GOT3 (cell line): ENCODE data around the gene SGMS2.

Experiments
- DNase-seq: peaks from one replicate; lab custom pipeline; 2025; ENCODE audit warnings: mixed read lengths; lab: John Stamatoyannopoulos, UW

Gene SGMS2

DNA sequence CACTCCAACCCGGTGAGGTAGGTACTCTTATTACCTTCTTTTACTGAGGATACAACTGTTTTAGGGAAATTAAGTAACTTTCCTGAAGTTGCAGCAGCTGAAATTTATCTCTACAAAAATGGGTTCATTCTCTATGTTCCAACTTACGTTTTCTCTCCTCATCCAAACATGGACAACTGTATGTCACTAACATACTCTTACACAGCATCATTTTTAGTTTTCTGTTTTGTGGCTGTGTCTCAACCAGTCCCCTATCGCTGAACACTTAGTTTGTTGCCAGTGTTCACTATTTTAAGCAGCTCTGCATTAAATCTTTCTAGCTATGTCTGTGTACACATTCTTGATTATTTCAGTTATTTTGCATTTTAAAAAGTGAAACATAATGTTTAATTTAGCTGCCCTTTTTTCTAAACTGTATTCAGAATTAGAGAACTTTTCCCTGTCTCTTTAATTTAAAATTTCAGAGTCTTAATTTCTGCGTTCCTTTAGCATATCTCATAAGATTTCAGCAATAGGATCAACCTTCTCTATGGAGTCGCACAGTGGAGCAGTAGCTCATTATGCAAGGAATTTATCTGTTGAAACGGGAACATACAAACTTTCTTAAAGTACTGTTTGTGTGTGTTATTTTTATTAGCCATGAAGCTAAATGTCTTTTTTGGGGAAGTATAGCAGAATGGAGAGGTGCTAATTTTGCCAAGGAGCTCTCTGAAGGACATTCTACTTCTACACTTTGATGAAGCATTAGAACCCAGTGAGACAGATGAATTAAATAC is 3.8 kb downstream of the SGMS2 start:
- no peak for DNase-seq

DNA sequence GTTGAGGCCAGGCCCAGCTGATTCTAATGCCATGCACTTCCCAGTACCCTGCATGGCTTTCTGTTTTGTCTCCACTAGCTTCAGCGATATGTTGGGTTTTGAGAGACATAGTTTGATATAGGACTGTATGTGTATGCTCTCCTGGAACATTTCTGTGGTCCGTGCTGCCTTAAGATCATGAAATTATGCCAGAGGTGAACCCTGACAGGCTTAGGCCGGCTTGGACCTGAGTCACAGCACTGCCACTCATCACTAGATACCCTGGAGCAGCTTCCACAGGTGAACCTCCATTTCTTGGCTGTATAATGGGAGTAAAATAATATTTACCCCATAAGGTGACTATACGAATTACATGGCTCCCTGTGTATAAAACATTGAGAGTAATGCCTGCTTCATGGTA is 6.4 kb downstream of the SGMS2 start:
- no peak for DNase-seq

DNA sequence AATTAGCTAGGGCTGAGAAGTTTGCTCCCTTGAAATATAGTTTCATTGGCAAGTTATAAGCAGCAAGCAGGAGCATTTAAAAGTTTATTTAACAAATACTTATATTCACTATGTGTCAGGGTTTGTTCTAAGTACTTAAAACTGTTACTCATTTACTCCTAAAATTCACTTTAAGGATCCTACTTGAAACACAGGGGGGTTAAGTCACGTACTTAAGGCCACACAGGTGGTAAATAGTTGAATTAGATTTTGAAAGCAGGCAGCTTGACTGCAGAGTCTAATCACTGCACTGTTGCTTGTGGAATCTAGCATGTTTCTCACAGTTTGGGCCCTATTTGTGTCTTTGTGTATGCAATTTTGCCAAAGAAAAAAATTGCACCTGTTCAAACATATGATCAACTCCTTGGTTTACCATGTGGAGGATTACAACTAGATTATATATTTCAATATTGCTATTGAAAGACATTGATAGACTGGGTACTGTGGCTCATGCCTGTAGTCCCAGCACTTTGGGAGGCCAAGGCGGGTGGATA is 7.6 kb downstream of the SGMS2 start:
- DNase-seq, result no peak

DNA sequence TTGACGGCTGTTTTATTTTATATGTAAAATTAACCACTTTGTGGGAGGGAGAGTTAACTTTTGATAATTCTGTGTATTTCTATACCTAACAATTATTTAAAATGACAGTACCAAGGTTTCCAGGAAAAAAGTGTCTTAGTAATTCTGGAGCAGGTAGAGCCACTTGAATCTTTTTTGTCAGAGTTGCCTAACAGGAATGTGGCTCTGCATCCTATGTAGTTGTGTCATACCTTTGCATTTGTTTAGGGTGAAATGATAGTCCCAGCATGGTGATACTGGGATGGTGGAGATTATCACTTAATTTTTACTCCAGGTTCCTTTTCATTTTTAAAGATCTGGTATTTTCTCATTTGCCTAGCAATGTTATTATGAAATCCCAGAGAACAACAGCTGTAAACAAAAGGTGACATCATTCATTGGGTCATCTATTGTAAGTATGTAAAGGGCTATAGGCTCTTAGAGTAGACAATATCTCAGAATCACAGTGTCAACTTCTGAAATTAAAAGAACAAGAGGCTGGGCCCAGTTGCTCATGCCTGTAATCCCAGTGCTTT is 9.6 kb downstream of the SGMS2 start:
- no peak for DNase-seq

DNA sequence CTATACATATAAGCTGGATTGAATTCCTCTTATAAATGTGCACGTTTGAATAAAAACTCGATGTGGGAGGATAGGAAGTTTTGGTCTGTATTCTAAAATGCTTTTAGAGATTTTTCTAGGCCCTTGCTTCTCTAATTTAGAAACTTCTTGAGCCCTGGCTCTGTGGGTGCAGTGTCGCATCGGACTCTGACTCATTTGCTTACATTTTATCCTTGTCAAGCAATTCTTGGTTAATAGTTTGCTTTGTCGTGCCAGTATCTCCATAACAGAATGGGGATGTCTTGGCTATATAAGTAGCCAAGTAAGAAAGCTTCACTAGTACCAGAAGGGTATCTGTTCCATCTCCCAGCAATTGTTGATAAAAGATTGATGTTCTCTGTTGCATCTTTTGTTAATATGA is 10.7 kb downstream of the SGMS2 start:
- DNase-seq, result no peak

DNA sequence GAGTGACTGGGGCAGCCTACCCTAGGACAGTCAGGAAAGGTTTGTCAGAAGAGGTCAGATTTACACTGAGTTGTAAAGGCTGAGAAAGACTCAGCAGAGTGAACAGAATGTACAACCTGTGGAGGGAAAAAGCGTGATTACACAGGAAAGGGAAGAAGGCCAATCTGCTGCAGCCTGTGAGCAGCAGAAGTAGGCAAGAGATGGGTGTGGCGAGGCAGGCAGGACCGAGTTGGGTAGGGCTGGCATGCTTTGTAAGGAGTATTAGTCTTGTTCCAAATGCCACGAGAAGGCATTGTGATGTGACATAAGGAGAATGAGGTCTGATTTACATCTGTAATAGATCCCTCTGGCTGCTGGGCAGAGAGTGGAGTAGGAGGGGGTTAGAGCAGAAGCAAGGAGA is 12.6 kb downstream of the SGMS2 start:
- no peak for DNase-seq

DNA sequence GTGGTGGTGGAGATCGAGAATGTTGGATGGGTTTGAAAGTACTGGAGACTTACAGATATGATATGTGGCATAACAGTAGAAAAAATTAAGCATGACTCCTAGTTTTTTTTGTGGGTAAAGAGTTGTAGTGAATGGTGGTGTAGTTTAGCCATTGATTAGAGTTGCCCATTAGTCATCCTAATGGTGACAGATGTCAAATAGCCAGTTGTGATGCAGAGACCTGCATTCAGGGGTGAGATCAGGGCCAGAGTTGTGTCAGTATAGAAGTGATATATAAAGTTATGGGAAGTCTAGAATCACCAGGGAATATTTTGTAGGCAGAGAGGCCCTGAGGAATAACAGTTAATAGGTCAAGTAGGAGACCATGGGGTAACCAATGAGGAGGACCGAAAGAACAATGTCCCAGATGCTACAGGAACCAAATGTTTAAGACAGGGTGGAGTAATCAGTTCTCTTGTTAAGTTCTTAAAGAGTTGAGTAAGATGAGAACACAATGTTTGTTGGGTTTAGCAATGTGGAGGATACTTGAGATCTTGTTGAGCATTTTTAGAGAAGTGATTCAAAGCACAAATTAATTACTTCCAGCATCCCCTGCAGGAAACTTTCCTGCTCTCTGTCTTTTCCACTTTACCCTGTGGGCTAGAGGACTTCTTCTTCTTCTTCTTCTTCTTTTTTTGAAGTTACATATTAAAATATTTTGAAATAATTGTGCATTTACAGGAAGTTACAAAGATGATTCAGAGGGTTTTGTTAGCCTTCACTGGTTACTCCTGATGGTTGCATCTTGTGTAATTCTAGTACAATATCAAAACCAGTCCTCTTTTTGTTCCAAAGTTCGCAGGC is 13.3 kb downstream of the SGMS2 start:
- no peak for DNase-seq

DNA sequence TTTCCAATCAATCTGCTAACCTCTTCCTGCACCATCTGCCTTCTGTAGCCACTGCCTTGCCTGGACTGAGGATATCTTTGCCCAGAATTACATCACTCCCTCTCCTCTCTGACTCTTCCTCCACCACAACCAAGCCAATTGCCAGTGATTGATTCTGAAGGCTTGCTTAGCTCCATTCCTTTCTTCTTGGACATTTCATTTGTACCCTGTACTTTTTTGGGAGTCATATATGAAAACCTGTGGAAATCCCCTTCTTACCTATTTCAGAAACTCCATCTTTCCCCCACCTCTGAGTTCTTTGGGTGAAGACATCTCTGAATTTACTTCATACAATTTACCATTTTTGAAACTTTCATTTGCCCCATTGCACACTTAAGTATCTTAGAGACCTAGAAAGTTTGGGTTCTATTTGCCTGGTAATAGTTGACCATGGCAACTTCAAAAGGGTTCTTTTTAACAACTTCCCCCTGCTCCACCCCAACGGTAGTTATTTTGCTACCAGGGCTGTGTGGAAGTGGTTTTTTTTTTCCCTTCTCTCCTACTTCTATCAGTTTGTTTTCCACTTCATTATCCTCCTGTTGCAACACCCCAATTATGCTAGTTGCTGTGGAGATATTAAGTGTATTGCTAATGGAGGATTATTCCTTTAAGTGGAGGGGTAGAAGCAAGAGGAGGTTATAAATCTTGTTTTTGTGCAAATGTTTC is 14.3 kb downstream of the SGMS2 start:
- no peak for DNase-seq

DNA sequence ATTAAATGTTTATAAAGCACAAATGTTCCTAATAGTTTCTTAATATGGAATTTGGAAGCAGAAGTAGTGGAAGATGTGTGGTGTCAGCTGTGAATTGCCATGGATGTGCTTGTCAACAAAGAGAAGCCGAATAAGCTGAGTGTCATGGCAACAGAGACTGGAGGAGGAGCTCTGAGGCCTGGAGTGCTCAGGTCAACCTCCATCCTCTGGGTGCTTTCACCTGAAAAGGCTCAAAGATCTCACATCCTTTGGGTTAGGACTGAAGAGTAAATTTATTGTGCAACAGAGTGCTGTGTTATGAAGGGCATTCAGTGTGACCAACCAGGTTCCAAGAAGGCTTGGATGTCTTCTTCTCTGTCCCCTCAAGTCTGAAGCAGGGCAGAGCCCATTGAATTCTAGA is 18.7 kb downstream of the SGMS2 start:
- no peak for DNase-seq

DNA sequence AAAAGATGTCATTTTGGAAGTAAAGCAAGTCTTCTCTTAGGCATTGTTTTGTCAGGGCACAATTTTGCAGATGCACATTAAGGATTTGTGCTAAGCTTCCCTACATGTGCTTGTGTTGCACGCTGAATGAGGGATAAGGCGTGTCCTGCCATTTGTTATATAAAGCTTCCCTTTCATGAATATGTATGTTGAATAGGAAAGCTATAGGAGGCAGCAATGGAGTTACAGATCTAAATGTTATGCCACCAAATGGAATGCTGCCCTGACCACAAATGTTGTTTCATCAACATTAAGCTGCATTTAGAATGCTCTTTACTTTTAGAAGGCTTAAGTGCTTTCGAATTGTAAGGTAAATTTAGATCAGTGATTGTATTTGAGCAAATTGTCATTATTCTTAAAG is 20.9 kb downstream of the SGMS2 start:
- no peak for DNase-seq

DNA sequence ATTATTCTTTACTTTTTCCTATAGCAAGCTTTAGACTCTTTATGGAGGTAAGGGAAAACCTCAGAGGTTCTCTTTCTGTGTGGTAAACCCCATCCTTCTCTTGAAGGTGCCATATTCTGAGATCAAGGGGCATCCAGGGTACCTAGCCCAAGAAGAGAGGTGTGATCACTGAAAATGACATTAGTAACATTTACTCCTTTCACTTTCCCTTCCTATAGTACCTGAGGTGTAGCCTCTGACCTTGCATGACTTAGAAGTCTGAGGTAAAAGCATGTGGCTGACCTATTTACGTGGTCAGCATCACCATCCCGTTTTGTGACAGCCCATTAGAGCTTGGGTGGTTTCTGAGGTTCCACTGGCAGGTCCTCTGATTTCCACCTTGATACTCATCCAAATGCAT is 25.7 kb downstream of the SGMS2 start:
- DNase-seq, result no peak

DNA sequence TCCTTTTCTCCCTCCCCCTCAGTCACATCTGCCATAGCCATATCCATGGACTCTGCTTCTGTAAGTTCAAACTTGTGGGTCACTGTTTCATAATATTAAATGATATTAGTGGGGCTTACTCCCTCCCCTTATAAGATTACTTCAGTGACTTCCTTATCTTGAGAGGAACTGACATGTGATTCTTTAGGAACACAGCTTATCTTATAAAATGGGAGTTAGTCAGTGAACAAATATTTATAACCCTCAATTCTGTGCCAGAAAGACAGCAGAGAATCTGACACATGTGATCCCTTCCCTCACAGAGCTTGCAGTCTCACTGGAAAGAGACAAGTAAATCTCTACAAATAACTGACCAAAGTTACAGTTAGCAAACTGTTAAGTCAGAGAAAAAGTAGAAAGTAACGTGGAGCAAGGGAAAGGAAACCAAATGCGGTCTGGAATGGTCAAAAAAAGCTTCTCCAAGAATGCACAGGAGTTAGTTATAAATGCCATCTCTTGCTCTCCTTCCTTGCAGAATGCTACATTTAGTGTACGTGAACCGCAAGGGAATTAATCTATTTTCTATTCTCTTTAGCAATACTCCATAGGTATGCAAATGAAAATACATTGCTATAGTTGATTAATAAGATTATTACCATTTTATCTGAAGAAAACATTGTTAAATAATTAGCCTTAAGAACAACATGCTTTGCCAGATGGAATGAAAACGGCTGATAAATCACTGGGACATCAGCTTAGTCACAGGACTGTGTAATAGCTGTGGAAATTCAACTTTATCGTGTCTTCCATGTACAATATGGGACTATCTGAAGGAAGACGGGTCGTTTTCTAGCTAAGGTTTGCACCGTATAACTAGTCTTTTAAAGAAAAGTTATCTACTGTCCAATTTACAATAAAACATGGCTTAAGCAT is 29.0 kb downstream of the SGMS2 start:
- no peak for DNase-seq

DNA sequence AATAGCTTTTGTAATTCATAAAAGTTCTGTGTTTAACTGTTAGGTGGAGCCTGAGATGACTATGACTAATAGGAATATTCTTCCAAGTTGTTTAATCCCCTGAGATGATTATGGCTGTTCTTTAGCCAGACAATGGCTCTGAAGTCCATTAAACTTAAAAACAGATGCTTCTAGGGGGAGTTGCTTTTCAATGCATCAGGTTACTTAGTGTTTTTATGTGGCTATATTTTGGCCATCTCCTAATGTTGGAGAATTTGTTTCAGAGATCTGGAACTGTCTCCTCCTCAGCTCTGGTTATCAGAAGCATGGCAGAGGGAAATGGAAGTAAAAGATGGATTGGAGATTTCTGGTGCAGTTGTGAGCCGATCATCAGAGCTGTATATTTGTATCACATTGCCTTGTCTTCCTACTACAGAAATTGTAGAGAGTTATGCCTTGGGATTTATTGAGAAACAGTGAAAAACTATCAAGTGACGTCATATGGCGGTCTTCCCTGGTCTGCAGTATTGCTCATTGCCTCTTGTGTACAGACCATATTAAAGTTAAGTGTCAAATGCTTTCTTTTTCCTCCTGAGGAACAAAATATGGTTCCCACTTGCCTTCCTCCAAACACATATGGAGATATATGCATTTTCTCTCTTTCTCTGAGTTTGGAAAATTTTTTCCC is 29.8 kb downstream of the SGMS2 start:
- no peak for DNase-seq

DNA sequence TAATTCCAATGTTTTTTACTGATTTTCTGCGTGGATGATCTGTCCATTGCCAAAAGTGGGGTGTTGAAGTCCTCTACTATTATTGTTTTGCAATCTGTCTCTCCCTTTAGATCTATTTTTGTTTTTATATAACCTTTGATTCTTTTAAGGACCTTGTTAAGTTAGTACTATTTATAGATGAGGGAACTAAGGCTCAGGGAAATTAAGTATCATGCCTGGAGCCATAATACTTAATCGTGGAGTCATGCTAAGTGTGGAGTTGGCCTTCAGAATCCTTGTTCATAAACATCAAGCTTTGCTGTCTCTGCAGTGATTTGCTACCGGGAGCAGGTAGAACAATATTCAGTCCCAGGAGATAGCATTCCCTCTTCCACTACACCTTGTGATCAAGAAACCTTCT is 31.0 kb downstream of the SGMS2 start:
- DNase-seq, result no peak

DNA sequence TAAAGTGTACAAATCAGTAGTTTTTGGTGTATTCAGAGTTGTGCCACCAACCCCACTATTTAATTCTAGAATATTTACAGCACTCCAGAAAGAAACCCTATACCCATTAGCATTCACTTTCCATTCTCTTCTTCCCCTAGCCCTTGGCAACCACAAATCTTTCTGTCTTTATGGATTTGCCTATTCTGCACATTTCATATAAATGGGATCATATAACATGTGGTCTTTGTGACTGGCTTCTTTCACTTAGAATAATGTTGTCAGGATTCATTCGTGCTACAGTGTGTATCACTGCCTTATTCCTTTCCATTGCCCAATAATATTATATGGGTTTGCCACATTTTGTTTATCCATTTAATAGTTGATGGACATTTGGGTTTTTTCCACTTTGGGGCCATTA is 32.2 kb downstream of the SGMS2 start:
- no peak for DNase-seq

DNA sequence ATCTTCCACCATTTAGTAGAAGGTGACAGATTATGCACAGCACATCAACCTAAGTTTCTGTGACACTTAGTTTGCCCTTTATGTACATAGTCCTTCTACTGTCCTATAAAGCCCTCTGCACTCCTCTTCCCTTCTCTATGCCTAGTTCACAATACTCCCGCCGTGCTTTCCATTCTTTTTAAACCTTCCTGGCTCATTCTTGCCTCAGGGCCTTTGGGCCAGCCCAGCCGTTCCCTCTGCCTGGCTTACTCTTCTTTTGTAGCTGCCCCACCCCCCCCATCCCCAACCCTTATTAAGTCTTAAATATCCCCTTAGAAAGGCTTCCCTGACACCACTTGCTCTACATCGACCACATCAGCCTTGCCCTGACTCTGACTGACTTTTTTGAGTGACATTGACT is 33.0 kb downstream of the SGMS2 start:
- DNase-seq, result no peak

DNA sequence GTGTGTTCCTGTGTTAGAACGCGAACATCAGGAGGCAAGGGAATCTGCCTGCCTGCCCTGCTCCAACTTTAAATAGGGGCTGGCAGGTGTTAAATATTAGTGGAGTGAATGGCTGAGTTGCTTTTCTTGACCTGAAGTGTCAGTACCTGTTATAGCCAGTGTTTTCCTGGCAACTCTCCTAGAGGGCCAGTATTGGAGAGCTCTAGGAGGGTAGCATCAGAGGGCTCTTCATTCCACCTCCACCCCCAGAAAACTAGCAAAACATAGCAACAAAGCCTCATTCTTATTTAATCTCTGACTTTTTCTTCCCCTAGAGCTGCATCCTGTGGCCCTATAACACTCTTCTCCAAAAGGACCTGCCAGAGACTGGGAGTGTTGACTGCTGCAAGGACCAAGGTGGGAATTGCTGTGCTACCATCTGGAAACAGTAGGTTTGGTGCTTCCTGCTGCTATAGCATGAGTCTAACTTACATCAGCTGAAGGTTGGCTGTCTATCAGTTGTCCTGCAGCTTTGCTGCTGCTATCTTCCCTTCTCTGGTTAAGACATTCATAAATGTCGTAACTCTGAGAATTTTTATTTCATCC is 33.5 kb downstream of the SGMS2 start:
- no peak for DNase-seq

DNA sequence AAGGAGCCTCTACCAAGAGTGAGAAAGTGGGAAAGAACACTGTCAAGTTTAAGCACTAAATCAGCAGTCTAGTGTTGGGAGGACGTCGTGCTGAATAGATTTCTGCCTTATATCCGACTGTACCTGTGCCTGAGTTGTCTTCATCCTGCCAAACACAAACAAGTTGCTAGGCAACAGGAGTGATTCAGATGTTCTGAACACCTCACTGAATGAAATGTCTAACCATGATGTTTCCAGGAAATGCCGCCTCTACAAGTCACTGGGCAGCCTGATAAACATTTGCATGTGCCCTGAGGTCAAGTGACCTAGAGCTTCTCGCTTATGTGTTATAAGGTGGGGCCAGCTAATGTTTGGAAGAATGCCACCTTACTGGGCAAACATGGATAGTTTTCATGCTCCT is 37.9 kb downstream of the SGMS2 start:
- no peak for DNase-seq

DNA sequence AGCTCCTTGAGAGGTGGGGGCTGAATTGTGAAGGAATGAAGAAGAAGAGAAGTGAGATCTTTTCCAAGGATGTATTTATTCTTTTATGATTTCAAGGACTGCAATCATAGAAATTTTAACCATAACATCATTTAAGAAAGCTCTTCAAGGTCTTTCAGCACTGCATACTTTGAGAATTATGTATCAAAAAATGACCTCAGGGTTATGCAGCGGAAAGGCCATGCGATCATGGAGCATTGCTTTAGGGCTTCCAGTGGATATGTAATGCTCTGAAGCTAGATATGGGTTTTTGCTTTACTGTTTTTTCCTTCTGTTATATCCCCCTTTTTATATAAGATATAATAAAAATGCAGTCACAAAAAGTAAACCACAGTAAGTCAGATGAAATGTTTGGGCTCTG is 38.7 kb downstream of the SGMS2 start:
- DNase-seq, result no peak

DNA sequence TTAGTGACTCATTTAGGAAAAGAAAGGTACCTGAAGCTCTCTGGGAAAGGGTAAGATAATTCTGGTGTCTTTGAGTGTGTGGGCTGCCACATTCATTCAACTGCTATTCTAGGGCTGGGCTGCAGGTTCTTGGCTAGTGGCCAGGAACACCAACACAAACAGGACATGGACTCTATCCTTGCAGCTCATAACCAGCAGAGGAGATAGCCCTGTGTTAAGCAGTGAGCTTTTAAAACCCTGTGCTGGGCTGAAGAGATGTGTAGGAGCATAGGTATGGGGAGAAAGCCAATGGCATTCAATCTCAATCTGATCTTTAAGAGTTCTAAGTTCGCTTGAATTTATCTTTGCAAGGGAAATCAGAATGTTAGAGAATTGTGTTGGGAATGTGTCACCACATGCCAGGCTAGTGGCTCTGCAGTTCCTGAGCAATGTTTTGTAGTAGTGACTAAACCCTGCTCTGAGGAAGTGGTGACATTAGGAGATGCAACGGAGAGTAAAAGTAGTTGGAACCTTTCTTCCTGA is 39.2 kb downstream of the SGMS2 start:
- DNase-seq, result no peak
